ENCODE results near the gene PXMP4.

GRCh38 chr20:33686100-33686983, 33.8 kb downstream of the PXMP4 start, which contains the start of gene E2F1:
- peak in 1 of 2 donors; percentile 27 for TF ChIP-seq CTCF (conservative IDR thresholded peaks at IDR 0.05 in 1 of 2, IDR thresholded peaks at IDR 0.05 in 1 of 2; ENCODE audit: extremely low read depth in 1 of 2, insufficient read depth in 1 of 2, low read depth in 1 of 2, low read length in 2 of 2)
- TF ChIP-seq EZH2 (IDR thresholded peaks at IDR 0.05; ENCODE audit: borderline replicate concordance, low read length): no peak
